ENCODE measurements around the gene RHOU.

The RHOU gene

DNA sequence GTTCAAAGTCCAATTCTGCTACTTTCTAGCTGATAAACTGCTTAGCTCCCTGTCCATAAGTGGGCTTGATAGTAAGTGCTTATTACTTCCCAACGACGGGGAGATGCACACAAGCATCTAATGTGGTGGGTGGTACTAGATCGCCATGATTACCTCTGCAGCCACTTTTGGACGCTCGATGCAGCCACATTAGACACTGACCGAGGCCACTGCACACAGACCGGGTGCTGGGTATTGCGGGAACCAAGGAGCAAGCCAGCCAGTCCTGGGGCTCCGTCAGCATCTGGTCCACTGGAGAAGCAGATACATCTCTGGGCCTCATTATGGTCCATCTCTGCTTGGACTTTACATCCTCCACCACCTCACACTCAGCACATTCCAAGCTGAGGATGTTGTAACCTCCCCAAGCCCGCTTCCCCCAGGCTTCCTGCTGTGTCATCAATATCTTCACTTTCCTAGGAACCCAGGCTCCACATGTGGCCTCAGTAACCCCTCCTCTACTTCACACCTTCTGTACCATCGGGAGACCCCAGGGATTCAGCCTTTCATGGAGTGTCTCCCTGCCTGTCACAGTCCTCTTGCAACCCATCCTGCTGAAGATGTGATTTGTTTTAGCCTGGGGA is 48.2 kb downstream of the RHOU start:
- DNase-seq (ENCODE audit: low read depth in 2 of 3, low spot score in 2 of 3): no peak

GRCh38 chr1:228784181-228784580 is 48.9 kb downstream of the RHOU start:
- DNase-seq (ENCODE audit: low read depth in 2 of 3, low spot score in 2 of 3): no peak

DNA sequence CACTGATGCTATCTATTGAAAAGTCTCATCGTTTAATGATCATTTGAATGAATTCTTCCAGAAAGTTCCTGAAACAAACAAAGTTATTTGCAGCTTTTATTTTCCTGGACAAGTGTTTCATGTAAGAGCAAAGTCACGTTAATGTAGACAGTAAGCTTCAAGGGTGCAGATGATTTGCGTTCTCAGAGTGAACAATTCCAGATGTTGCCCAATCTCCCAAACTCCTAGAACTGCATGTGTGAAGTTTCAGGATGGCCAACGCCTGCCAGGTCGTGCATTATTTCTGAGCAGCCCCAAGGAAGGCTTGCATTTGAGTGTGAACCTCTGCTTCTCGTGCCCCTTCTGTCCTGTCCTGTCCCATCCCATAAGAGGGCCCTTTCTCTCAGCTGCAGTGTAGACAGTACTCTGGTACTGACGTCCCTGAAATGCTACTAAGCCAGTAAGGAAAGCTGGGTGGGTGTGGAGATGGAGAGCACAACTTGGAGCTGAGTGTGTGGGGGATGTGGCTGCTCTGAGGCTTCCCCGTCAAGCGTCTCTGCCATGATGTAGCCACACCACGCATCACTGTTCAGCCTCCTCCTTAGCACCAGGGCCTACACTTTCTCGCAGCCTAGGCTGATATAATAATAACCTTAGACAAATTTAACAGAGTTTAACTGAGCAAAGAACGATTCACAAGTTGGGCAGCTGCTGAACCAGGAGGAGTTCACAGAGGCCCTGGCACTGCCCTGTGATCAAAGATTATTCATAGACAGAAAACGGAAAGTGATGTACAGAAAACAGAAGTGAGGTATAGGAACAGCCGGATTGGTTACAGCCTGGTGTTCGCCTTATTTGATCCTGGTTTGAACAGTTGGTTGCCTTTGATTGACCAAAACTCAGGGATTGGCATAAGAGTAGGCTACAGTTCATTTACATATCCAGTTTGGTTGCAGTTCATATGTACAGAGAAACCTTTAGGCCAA is 50.4 kb downstream of the RHOU start:
- DNase-seq (ENCODE audit: low read depth in 2 of 3, low spot score in 2 of 3): no peak

GRCh38 chr1:228786361-228787129 is 51.3 kb downstream of the RHOU start:
- no peak for DNase-seq (ENCODE audit: low read depth in 2 of 3, low spot score in 2 of 3)

DNA sequence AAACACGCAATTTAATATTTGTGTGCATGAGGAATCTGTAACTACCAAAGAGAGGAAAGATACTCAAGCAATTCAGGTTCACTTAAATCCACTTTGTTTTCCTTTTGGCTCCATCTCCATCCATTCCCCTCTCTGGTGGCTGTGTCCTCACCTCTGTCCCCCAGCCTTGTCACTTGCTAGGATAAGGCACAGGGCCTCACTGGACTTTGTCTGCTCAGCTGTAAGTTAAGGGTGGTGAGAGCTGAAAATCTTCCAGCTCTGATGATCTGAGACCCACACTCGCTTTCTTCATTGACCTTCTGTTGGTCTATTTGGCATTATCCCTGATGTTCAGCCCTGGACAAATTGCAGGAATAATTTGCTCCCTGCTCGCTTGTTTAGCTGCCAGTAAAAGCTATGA is 56.5 kb downstream of the RHOU start:
- no peak for DNase-seq (ENCODE audit: low read depth in 2 of 3, low spot score in 2 of 3)

DNA sequence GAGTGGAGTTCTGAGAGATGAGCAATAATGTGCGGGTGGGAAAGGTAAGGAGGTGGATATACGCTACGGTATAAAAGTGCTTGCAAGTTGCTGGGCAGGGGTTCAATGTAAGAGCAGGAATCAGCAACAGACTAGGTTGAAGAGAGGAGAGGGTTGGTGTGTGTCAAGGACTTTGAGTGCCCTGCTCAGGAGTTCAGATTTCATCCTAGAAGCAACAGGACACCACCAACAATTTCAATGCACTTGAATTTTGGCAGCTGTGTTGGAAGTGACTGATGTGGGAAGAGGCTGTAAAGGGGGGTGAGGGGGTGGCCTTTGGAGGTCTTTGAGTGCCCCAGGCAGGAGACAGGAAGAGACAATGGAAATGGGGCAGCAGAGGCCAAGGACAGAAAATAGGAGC is 57.3 kb downstream of the RHOU start:
- DNase-seq (ENCODE audit: low read depth in 2 of 3, low spot score in 2 of 3): no peak

DNA sequence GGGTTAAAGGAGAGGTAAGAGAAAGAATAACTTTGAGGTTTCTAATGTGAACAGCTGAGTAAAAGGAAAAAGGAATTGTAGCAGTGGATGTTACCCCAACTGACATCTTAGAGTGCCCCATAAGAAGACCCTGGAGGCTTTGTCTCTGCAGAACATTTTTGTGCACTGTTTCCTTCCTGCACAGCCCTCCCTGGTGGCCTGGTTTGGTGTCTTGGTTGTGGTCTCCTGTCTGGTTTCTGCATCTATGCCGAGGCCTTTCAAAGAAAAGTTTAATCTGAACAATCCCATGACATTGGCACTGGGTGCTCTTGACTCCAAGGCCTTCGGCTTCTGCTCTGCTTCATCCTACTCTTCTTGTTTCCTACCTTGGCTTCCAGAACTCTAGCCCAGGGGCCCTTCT is 57.8 kb downstream of the RHOU start:
- no peak for DNase-seq (ENCODE audit: low read depth in 2 of 3, low spot score in 2 of 3)

GRCh38 chr1:228794173-228794572 is 58.9 kb downstream of the RHOU start:
- DNase-seq (ENCODE audit: low read depth in 2 of 3, low spot score in 2 of 3): peak in 1 of 3 experiments; percentile 12

DNA sequence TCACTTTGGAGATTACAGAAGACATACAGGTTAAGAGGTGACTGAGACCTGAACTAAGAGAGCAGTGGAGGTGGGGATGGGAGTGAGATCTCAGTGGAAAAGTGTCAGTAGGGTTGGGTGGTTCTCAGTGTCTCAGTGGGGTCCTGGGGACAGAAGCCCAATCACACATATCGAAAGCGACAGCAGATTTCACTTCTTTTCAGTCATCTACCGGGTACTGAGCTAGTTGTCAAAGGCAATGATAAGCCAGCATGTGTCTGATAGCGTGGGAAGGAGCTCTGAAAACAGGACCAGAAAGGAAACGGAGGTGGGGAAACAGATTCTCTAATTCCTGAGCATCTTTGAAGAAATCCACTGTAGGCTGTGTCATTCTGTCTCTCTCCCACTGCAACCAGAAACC is 59.5 kb downstream of the RHOU start:
- no peak for DNase-seq (ENCODE audit: low read depth in 2 of 3, low spot score in 2 of 3)

DNA sequence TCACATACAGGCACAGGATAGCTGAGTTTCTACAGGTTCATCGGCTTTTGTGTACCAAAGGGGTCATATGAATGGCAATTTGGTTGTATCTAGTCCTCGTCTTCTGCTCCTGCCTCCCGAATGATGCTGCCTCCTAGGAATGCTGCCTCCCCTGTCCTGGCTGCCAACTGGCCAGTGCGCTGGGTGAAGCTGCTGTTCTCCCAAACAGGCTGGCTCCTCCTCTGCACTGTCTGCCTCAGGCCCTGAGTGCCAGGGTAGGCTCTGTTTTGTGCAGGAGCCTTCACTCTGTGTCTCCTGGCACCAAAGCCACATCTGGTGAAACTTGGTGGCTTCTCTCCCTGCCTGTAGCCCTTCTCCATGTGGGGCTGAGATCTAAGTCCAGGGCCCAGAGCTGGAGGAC is 60.3 kb downstream of the RHOU start:
- DNase-seq (ENCODE audit: low read depth in 2 of 3, low spot score in 2 of 3): no peak

All from activated CD8-positive, alpha-beta memory T cell treated with anti-CD3 and anti-CD28 coated beads for 48 hours (primary cell).